GM04504 (cell line): ENCODE data around the gene MYCBPAP.

Experiments
- DNase-seq: peaks from one replicate; pipeline ENCODE4 v3.0.0-alpha.2; 2012; ENCODE audit warnings: low read depth

MYCBPAP gene

DNA sequence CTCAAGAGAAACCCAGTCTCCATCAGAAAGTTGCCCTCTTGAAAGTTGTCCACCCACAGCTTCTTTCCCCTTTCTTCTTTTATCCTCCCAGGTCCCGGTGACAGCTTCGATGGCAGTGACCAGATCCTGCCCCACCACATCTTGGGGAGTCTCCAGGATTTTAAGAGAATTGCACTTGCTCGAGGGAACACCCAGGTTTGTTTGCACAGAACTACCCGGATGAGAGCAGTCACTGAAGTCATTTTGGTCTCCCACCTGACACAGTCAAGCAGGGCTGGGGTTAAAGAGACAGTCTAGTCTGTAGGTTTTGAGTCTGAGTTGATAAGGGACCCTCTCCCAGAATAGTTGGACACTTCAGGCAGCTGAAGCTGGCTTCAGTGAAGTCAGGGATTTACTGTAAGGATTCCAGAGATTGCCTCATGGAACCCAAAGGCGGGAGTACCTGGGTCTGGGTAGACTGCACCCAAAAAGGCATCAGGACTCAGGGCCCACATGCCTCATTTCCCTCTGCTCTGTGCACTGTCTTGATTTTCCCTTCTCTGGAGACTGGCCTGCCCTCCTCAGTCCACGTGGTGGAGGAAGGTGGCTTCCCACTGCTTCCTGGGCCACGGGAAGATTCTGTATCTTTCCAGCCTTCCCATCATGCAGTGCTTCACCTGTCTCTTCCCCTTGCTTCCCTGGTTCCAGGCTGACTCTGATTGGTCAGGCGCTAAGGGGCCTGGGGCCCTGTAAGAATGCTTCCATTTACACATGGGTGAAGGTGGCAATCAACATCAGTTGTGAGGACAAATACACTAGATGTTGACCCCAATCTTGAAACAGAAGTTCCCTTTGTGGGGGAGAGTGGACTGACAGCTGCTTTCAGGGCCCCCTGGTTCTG lies 9.5 kb downstream of the MYCBPAP start:
- no peak for DNase-seq

- DNase-seq, result no peak
These were observed 10.3 kb downstream of the MYCBPAP start for GRCh38 chr17:50518384-50519023.

- DNase-seq, result no peak
These were observed 11.0 kb downstream of the MYCBPAP start for GRCh38 chr17:50519141-50519834.

DNA sequence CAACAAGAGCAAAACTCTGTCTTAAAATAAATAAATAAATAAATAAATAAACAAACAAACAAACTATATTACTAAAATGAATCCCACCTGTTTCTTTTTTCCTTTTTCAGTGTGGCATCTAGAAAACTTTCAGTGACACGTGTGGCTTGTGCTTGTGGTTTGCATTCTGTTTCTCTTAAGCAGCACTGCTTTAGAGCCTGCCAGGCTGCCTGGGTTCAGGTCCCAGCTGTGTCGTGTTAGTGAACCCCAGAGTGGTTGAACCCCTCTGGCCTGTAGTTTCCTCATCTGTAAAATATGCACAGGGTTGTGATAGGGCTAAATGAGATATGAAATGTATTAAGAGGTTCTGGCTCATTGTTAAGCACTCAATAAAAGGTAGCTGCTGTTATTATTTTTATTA lies 12.2 kb downstream of the MYCBPAP start:
- DNase-seq, result no peak

- no peak for DNase-seq
These were observed 13.3 kb downstream of the MYCBPAP start for GRCh38 chr17:50521514-50521913.

DNA sequence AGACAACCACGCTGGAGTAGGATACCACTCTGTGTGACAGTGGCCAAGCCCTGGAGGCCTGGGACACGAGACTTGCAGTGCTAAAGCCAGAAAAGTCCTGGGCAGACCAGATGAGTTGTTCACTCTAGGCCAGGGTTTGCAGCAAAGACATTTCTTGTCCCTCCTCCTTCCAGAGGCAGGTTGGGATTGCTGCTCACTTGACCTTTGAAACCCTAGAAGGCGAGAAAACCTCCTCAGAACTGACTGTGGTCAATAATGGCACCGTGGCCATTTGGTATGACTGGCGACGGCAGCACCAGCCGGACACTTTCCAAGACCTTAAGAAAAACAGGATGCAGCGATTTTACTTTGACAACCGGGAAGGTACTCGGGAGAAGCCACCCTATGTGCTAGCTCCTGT lies 14.5 kb downstream of the MYCBPAP start:
- no peak for DNase-seq

DNA sequence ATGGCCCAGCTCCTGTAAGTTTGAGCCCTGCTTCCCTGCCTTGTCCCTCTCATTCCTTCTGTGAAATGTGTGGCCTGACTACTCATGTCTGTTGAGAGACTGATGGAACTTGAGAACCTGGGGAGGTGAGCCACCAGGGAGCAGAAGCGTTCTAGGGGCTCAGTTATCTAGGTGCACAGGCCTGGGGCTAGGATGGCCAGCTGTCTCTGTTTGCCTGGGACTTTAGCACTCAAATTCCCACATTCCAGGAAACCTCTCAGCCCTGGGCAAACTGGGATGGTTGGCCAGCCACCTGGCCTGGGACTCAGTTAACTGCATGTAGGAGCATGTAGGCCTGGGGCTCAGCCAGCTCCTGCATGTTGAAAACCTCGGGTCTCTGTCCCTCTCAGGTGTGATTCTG lies 15.0 kb downstream of the MYCBPAP start:
- DNase-seq, result no peak

GRCh38 chr17:50524838-50525237 lies 16.6 kb downstream of the MYCBPAP start:
- no peak for DNase-seq

GRCh38 chr17:50527155-50527762 lies 19.0 kb downstream of the MYCBPAP start:
- no peak for DNase-seq

- DNase-seq, result no peak
These were observed 19.8 kb downstream of the MYCBPAP start for GRCh38 chr17:50527949-50528474.

DNA sequence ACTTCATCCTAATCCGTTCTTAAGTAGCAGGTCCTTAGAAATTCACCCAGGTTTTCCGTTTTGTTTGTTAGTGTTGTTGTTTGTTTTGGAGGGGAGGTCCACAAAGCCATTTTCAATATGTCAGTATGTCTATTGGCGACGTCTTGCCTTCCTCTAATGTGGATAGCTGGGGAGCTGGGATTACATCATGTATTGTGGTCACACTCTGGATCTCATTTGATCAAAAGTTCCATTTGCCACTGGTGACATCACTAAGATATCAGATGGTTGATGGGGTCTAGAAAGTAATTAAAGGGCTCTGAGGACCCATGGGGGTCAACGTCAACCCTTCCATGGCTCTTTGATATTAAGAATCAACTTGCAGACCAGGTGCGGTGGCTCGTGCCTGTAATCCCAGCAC lies 21.6 kb downstream of the MYCBPAP start:
- DNase-seq, result no peak

GRCh38 chr17:50531428-50532025 lies 23.3 kb downstream of the MYCBPAP start:
- no peak for DNase-seq

DNA sequence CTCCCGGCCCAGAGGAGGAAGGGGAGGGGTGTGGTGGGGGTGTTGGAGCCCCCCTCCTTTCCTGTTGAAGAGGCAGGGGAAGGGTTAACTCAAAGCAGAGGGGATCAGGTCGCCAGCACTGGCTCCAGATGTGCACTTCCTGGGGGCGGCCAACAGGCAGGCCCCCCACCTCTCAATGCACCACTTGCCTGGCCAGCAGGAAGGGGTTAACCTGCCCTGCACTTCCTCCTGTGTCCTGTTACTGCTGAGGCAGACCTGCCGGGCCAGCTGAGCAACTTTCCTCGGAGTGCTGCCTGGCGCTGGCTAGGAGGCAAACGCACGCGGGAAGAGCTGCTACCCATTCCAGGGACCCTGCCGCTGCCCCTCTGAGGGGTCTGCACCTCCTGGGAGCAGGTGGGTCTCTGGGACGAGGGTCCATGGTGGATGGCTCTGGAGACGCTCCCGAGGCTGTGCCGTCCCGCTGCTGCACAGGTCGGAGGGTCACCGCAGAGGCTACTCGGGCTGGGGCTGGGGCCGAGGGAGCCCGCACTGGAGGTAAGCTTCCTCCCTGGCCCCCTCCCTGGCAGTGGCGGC lies 24.3 kb downstream of the MYCBPAP start, which contains the start of gene EPN3:
TSS of gene EPN3 (plus strand) at position 284 of the 573 bp plus-strand sequence. CDS start 3,822 bp downstream, outside the sequence.
- DNase-seq, result no peak

DNA sequence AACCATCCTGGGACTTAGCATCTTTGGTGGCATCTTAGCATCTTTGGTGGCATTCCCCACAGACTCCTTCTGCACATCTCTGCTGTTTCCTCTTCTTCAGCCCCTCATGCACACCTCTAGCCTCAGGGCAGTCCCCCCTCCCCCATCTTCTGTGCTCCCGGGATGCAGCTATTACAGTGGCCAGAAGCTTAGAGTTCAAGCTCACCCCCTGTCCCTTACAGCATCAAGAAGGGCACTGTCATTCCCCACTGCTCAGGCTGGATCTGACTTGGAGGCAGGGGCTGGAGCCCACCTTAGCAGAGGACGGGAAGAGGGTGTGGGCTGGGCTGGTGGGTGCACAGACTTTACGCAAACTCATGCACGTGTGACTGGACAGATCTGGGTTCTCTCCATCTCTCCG lies 24.9 kb downstream of the MYCBPAP start:
- DNase-seq, result no peak

- DNase-seq, result no peak
These were observed 25.5 kb downstream of the MYCBPAP start for GRCh38 chr17:50533720-50534148.

DNA sequence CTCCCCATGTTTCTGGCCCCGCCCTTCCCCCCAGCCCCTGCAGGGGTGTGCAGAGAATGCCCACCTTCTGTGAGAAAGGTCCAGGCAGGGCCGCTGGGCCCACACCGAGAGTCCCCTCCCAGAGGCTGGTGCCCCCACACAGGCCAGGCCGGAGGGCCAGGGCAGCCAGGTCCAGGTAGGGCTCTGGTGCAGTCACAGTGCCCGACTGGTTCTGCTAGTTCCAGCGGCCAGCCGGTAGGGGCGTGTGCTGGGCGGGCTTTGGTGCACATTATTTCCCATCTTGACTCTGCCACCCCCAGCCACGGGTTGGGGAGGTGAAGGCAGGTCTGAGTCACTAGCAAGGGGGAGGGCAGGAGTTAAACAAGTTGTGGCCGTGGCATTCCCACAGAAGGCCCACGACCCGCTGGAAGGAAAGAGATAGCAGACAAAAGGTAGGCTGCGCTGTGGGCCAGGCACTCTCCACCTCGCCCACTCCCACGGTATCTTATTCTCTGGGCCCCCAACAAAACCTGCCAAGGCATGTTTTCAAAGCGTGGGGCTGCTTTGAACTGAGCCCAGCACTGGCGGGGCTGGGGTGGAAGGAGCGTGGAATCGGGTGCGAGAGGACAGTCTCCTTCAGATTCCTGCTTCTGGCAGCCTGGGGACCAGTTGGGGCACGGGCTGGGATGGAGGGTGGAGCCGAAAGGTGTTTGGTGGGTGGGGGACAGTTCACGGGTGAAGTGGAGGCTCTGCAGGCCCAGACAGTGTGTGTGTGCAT lies 26.2 kb downstream of the MYCBPAP start:
- DNase-seq, result no peak

- DNase-seq, result no peak
These were observed 26.7 kb downstream of the MYCBPAP start for GRCh38 chr17:50534979-50535326.

DNA sequence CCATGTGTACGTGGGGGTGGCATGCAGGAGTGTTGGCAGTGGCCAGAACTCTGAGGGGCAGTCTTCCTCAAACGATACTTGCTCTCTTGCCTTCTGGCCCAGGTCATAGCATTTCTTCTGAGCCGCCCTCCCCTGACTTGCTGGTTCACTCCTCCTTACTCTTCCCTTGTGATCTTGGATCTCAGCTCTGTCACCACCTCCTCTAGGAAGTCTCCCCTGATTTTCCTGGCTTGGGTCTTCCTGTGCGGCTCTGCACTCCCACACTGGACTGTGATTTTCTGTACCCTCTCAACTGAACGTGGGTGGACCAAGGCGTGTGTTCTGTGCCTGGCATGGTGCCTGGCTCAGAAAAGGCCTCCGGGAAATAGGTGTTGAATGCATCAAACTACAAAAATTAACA lies 27.2 kb downstream of the MYCBPAP start:
- no peak for DNase-seq

- no peak for DNase-seq
These were observed 28.7 kb downstream of the MYCBPAP start for GRCh38 chr17:50536683-50537646.
